Measurements from ENCODE around the gene SCGB1A1.

- TF ChIP-seq EZH2 (IDR thresholded peaks at IDR 0.05; ENCODE audit: low read length, missing control alignments) (no peak), CTCF (conservative IDR thresholded peaks at IDR 0.05 in 1 of 2, IDR thresholded peaks at IDR 0.05 in 1 of 2; ENCODE audit: low read depth in 1 of 2, low read length in 2 of 2) (no peak)
Observed at GRCh38 chr11:62418136-62418535, 697 bp upstream of the SCGB1A1 start.
